HG03108 (cell line): ENCODE data around the gene WASF2.
"Not testable (repeated sequence)": the region's sequence is repeated elsewhere in the genome, so short reads cannot be mapped to it uniquely, and the experiment has no call there.

Source experiments
- ATAC-seq: cut with Tn5 transposase; IDR thresholded peaks from one replicate; pipeline ENCODE4 v1.9.1; 2021; ENCODE audit warnings: moderate library complexity; ENCODE audit not compliant: unreplicated experiment

WASF2 gene

DNA sequence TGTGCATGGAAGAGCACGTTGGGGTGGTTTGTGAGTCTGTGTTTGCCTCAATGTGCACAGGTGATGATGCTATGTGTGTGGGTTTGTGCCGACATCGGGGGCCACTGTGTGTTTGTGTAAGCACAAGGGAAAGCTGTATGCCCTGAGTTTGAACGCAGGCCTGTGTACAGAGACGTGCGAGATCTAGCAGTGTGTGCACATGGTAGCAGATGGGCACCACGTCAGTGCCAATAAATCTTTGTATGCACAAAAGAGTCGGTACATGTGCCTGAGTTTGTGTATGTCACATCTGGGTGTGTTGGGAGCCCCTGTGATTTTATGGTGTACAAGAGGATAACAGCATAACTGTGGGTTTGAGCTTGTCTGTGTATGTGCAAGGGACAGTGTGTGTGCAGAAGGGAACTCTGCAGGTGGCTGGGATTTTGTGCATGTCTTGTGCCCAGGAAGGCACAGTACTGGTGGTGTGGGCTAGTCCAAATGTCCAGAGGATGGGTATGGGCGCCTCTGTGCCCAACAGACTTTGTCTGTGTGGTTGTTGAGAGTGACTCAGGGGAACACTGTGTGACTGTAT, 32.0 kb upstream of the WASF2 start:
- no peak for ATAC-seq

DNA sequence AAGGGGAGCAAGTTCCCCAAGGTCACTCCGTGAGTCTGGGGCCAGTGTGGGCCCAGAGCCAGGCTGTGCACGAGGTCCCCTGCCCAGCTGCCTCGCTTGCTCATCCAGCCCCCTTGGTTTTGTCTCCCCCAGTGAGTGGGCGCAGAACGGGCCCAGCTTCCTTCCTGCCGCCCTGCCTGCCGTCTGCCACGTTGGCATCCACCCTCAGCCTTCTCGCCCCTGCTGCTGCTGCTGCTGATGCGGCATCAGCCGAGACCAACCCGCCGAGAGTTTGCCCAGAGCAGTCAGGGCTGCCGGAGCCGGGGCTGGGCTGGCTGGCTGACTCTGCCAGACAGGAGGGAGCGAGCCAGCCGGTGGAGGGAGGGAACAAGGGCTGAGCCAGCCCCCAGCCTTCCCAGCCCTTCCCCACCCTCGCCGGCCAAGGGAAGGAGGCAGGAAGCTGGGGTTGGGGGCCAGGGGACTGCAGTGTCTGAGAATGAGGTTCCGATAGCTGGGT, 31.4 kb upstream of the WASF2 start:
- ATAC-seq = no peak

- no peak for ATAC-seq
Observed at GRCh38 chr1:27520651-27521050, 30.7 kb upstream of the WASF2 start.

DNA sequence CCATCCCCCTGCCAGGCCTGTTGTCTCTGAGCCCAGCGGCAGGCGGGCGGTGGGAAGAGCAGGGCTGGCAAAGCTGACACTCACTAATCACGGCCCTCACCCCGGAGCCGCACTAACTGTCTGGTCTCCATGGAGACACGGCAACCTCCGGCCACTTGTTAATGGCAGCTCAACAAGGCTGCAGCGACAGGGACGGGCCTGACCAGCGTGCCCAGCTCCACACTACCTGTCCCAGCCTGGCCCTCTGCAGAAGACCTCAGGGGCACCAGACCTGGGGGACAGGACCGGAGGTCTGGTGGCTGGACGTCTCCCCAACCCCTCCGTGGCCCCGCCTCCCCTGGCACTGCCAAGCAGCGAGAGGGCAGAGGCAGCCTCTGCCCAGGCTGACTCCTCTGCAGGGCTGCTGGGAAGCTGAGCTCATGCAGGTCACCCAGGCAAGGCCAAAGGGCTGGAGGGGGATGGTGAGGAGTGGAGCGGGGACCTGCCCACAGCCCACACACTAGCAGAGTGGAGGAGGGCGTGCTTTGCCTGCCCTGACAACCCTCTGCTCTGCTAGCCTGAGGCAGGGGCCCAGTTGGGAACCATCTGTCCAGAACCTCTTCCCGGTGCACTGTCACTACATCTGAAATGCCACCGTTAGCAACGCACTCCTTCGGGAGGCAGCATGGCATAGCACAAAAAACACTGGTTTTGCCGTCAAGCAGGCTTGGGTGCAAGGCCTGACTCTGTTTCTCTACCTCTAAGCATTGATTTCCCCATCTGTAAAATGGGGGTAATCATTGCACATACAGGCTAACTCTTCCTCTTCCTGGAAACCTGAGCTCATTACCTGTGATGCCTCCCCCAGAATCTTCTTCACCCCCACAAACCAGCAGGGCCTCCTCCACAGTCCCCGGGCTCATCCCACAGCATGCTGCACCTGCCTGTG, 29.6 kb upstream of the WASF2 start:
- no peak for ATAC-seq

- ATAC-seq = no peak
Observed at GRCh38 chr1:27518808-27519207, 28.8 kb upstream of the WASF2 start.

GRCh38 chr1:27517907-27518718, 28.1 kb upstream of the WASF2 start:
- no peak for ATAC-seq

- no peak for ATAC-seq
Observed at GRCh38 chr1:27517301-27517700, 27.3 kb upstream of the WASF2 start.

DNA sequence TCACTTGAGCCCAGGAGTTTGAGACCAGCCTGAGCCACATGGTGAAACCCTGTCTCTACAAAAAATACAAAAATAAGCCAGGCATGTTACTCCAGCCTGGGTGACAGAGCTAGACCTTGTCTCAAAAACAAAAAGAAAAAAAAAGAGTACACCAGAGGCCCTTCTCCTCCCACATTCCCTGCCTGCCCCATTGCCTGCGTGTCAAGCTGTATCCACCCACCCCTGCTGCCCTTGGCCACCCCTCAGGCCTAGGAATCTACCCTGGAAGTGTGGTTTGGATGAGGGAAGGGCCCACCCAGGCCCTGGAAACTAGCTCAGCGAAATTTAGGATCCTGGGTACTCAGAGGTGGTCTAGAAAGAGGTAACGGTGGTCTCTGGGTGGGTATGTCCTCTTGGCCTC, 25.7 kb upstream of the WASF2 start:
- no peak for ATAC-seq

DNA sequence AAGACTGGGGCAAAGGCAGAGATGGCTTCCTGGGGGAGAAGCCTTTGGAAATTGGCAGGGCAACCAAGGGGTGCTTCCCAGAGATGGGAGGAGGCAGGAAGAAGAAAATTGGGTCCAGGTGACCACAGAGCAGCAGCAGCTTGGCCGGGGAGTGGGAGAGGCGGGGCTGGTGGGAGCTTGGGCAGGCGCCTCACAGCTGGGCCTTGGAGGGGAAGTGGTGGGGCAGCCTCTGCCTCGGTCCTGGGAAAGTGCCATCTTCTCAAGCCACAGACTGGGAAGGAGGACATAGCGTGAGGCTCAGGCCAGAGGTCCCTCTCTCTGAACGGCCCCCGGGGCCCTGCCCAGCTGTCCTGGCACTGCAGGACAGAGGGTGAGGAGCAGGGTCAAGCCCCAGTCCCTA, 24.0 kb upstream of the WASF2 start:
- no peak for ATAC-seq

- no peak for ATAC-seq
Observed at GRCh38 chr1:27513528-27513927, 23.6 kb upstream of the WASF2 start.

GRCh38 chr1:27509127-27510080, 19.4 kb upstream of the WASF2 start:
- no peak for ATAC-seq

GRCh38 chr1:27507960-27508665, 18.1 kb upstream of the WASF2 start:
- ATAC-seq = no peak

GRCh38 chr1:27506703-27507102, 16.7 kb upstream of the WASF2 start:
- no peak for ATAC-seq

DNA sequence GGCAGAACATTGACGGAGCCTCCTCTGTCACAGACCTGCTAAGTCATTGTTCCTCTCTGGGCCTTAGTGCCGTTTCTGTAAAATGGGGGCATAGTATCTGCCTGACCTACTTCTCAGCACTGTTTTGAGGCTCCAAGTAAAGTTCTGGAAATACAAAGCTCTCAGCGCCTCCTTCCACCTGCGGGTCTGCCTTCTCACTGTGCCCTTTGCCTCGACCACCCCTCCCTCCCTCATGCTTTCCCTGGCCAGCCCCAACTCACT, 15.4 kb upstream of the WASF2 start:
- no peak for ATAC-seq

DNA sequence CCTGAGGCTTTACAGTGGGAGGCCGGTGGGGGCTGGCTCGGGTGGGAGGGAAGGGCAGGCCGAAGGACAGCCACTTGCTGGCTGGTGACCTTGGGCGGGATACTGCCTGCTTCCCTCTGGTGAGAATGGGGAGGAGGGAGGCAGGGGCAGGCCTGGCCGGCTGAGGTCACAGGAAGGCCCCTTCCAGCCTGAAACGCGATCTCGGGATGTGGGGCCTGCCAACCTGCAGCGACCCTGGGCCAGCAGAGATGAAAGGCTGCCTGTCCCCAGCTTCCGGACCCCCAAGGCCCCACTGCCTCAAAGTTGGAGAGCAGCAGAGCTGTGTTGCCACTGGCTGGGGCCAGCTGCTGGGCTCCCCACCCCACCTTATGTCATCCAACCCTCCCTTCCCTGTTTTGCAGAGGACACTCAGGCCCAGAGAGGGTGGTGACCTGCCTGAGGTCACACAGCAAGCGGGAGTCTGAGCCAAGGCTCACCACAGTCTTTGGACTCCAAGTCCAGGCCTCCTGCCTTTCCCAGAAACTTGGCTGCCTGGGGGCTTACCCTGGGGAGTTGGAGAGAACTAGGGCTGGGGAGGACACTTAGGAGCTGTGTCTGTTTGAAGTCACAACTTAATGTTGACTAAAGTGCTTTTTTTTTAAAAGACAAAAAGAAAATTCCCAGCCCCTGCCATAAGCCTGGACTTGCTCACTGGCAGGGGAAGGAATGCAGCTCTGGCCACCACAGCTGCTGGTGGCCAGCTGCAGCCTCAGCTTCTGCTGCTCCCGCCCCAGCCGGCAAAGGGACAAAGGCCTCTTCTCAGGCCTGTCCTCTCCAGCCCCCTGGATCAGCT, 14.8 kb upstream of the WASF2 start:
- ATAC-seq = no peak

- ATAC-seq = no peak
Observed at GRCh38 chr1:27503844-27504587, 14.0 kb upstream of the WASF2 start.

- ATAC-seq = no peak
Observed at GRCh38 chr1:27503033-27503432, 13.1 kb upstream of the WASF2 start.

DNA sequence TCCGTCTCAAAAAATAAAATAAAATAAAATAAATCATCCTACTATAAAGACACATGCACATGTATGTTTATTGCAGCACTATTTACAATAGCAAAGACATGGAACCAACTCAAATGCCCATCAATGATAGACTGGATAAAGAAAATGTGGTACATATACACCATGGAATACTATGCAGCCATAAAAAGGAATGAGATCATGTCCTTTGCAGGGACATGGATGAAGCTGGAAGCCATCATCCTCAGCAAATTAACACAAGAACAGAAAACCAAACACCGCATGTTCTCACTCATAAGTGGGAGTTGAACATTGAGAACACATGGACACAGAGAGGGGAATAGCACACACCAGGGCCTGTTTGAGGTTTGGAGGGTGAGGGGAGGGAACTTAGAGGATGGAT, 11.2 kb upstream of the WASF2 start:
- ATAC-seq = not testable (repeated sequence)
